Esophagus squamous epithelium (tissue), 5 donors: ENCODE results near the gene UNC5CL. TPM values are rescaled to one million over a fixed set of nuclear protein-coding genes. Genes with fewer than 3 reads are reported as not detected.
"Not testable (repeated sequence)": the region's sequence is repeated elsewhere in the genome, so short reads cannot be mapped to it uniquely, and the experiment has no call there.

Experiments used
- DNase-seq: peaks from one replicate; lab custom pipeline; 2025; lab: John Stamatoyannopoulos, UW
- H3K27ac ChIP-seq, 4 donors: fragments of 200-600 bp; sonication (generic); one replicate each; pipeline ENCODE4 v1.5.1; 2016 to 2019; ENCODE audit warnings: mild to moderate bottlenecking in 1 of 4
- H3K27me3 ChIP-seq, 4 donors: fragments of 200-600 bp; sonication (generic); 1 replicate in 3 of 4; 2 replicates in 1 of 4; pipeline versions ENCODE4 v1.5.1 to v1.6.0; 2017 to 2021; ENCODE audit warnings: antibody characterized with exemption in 1 of 4
- H3K36me3 ChIP-seq, 3 donors: fragments of 200-600 bp; sonication (generic); one replicate each; pipeline ENCODE4 v1.5.1; 2016 to 2019
- H3K4me1 ChIP-seq, 3 donors: fragments of 200-600 bp; sonication (generic); one replicate each; pipeline ENCODE4 v1.5.1; 2017 to 2019
- H3K4me3 ChIP-seq, 4 donors: fragments of 200-600 bp; sonication (generic); 1 replicate in 3 of 4; 2 replicates in 1 of 4; pipeline ENCODE4 v1.5.1; 2016 to 2019; ENCODE audit warnings: mild to moderate bottlenecking in 2 of 4, moderate library complexity in 1 of 4
- H3K9me3 ChIP-seq, 3 donors: fragments of 200-600 bp; sonication (generic); one replicate each; pipeline ENCODE4 v1.5.1; 2016 to 2019
- CTCF ChIP-seq, 6 experiments: fragments of 450-650 bp in 4 of 6; fragments of 200-600 bp in 2 of 6; sonication (generic) in 2 of 6; IDR thresholded peaks; one replicate each; pipeline ENCODE4 v1.5.1; 2016 to 2019; ENCODE audit warnings: antibody characterized with exemption in 6 of 6, mild to moderate bottlenecking in 4 of 6, moderate library complexity in 4 of 6
- POLR2A ChIP-seq, 4 donors: fragments of 450-650 bp; IDR thresholded peaks; one replicate each; pipeline ENCODE4 v1.6.1; 2017; ENCODE audit warnings: antibody characterized with exemption in 4 of 4, mild to moderate bottlenecking in 4 of 4, moderate library complexity in 3 of 4
- WGBS, 2 donors: methylation state at CpG; one replicate each; pipeline ENCODE4 v1.1.5; 2018; 5-methylcytosine and 5-hydroxymethylcytosine counted together
- intact Hi-C: fragments of 100-400 bp; cut with DNase I; formaldehyde crosslinking; loops from one replicate; pipeline ENCODE4 v1.15.0; 2022
- total RNA-seq, 4 donors: library from RNA; depleted of rRNA; stranded (reverse); fragments of >200 nt; gene quantifications; one replicate each; pipeline ENCODE4 v1.1.0, GENCODE V29; 2016
- donor health status: DM: yes; HTN: yes; CAD: no.

Gene UNC5CL
- total RNA-seq, 4 donors from 2014 or later: 0.42 to 1.2 (median 0.81) TPM

- WGBS, 2 donors: 89 to 92% methylated on average over 4 to 5 of the region's 5 CpGs
- H3K27ac ChIP-seq: no peak overlapping the region
- intact Hi-C loops: no loop called here
- no peaks in the 10 kb centered on the region for H3K4me1 ChIP-seq
- H3K27me3 ChIP-seq: no peaks in the 10 kb centered on the region
- no peaks in the 10 kb centered on the region for H3K36me3 ChIP-seq
- H3K4me3 ChIP-seq: no peak overlapping the region
- DNase-seq: no peak
- no peaks in the 10 kb centered on the region for H3K9me3 ChIP-seq
- TF ChIP-seq POLR2A (IDR thresholded peaks at IDR 0.05) (no peak), CTCF (IDR thresholded peaks at IDR 0.05) (no peak)
Observed at GRCh38 chr6:41013466-41014153, 25.4 kb downstream of the UNC5CL start.

- intact Hi-C loops: no loop called here
- Histone ChIP-seq H3K4me3 (no peak overlapping the region), H3K27ac (no peak overlapping the region), H3K9me3 (no peaks in the 10 kb centered on the region), H3K4me1 (no peaks in the 10 kb centered on the region), H3K27me3 (no peaks in the 10 kb centered on the region), H3K36me3 (no peaks in the 10 kb centered on the region)
- WGBS, 2 donors: 79 to 100% methylated on average over 1 to 2 of the region's 2 CpGs
- DNase-seq: no peak
- TF ChIP-seq POLR2A (IDR thresholded peaks at IDR 0.05): no peak
- no peak for TF ChIP-seq CTCF (IDR thresholded peaks at IDR 0.05)
Observed at GRCh38 chr6:41011673-41012072, 27.3 kb downstream of the UNC5CL start.

GRCh38 chr6:41009669-41010068 lies 29.4 kb downstream of the UNC5CL start:
- no peak overlapping the region for H3K27ac ChIP-seq
- H3K27me3 ChIP-seq: peaks cover 0 to 5% (median 0%) of the 10 kb centered on the region in 4 donors
- TF ChIP-seq POLR2A (IDR thresholded peaks at IDR 0.05) (no peak), CTCF (IDR thresholded peaks at IDR 0.05) (no peak)
- no peaks in the 10 kb centered on the region for H3K9me3 ChIP-seq
- no peak overlapping the region for H3K4me3 ChIP-seq
- no peaks in the 10 kb centered on the region for H3K4me1 ChIP-seq
- DNase-seq: no peak
- intact Hi-C loops: no loop called here
- 100% methylated on average over 1 of the region's 1 CpG for WGBS, 2 donors
- no peaks in the 10 kb centered on the region for H3K36me3 ChIP-seq

GRCh38 chr6:41008011-41008410 lies 31.0 kb downstream of the UNC5CL start:
- Histone ChIP-seq H3K27me3 (peaks cover 0 to 9% (median 0%) of the 10 kb centered on the region in 4 donors), H3K4me3 (no peak overlapping the region), H3K9me3 (no peaks in the 10 kb centered on the region), H3K36me3 (no peaks in the 10 kb centered on the region), H3K27ac (no peak overlapping the region), H3K4me1 (no peaks in the 10 kb centered on the region)
- TF ChIP-seq POLR2A (IDR thresholded peaks at IDR 0.05) (no peak), CTCF (IDR thresholded peaks at IDR 0.05) (no peak)
- intact Hi-C loops: no loop called here
- 78 to 100% methylated on average over 2 of the region's 3 CpGs for WGBS, 2 donors
- no peak for DNase-seq

GRCh38 chr6:41006980-41007379 lies 32.0 kb downstream of the UNC5CL start:
- H3K4me1 ChIP-seq, intact Hi-C loops, H3K4me3 ChIP-seq, DNase-seq, H3K36me3 ChIP-seq, H3K27ac ChIP-seq, H3K9me3 ChIP-seq: not testable (repeated sequence)
- H3K27me3 ChIP-seq: peaks cover 0 to 16% (median 0%) of the 10 kb centered on the region in 4 donors
- 96 to 98% methylated on average over 4 of the region's 4 CpGs for WGBS, 2 donors
